Natural killer cell (primary cell): ENCODE results near the gene RASSF4. TPM values are rescaled to one million over a fixed set of nuclear protein-coding genes. Genes with fewer than 3 reads are reported as not detected.

Experiments
- ATAC-seq, 3 donors: fragments of 150-1000 bp in 2 of 3; fragments of 200-7000 bp in 1 of 3; cut with Tn5 transposase; 1 replicate in 1 of 3; 2 replicates in 2 of 3; pipeline ENCODE4 v1.10.0; 2021; ENCODE audit warnings: mild to moderate bottlenecking in 2 of 3, moderate library complexity in 2 of 3
- DNase-seq, 2 donors: peaks; one replicate each; pipeline versions ENCODE4 v3.0.0 to v3.0.0-alpha.2; 2013 to 2021; ENCODE audit warnings: mixed read lengths in 1 of 2
- H3K27ac ChIP-seq: one replicate; pipeline ENCODE4 v1.5.1; 2013; ENCODE audit warnings: mild to moderate bottlenecking, low read length
- H3K27me3 ChIP-seq: one replicate; pipeline ENCODE4 v1.6.1; 2013; ENCODE audit warnings: low read length; ENCODE audit not compliant: control insufficient read depth, insufficient read depth
- H3K36me3 ChIP-seq: one replicate; pipeline ENCODE4 v1.6.1; 2013; ENCODE audit warnings: low read length; ENCODE audit not compliant: control insufficient read depth, insufficient read depth
- H3K4me1 ChIP-seq: one replicate; pipeline ENCODE4 v1.6.1; 2013; ENCODE audit warnings: low read length; ENCODE audit not compliant: control insufficient read depth, insufficient read depth
- H3K4me3 ChIP-seq: one replicate; pipeline ENCODE4 v1.5.1; 2013; ENCODE audit warnings: low read length
- H3K9me3 ChIP-seq: one replicate; pipeline ENCODE4 v1.6.1; 2013; ENCODE audit warnings: low read length; ENCODE audit not compliant: control insufficient read depth, insufficient read depth
- H3K27ac Mint-ChIP-seq, 2 donors: one replicate each; pipeline ENCODE4 v1.8.0; 2022; ENCODE audit warnings: mild to moderate bottlenecking in 2 of 2, mixed read lengths in 2 of 2, moderate library complexity in 1 of 2
- H3K27me3 Mint-ChIP-seq, 2 donors: one replicate each; pipeline ENCODE4 v1.8.0; 2022; ENCODE audit warnings: low read depth in 2 of 2, mixed read lengths in 2 of 2
- H3K36me3 Mint-ChIP-seq: one replicate; pipeline ENCODE4 v1.8.0; 2022; ENCODE audit warnings: mixed read lengths
- H3K4me1 Mint-ChIP-seq, 2 donors: one replicate each; pipeline ENCODE4 v1.8.0; 2022; ENCODE audit warnings: mixed read lengths in 2 of 2
- H3K4me3 Mint-ChIP-seq: one replicate; pipeline ENCODE4 v1.8.0; 2022; ENCODE audit warnings: mild to moderate bottlenecking, moderate library complexity, mixed read lengths
- H3K9me3 Mint-ChIP-seq, 2 donors: one replicate each; pipeline ENCODE4 v1.8.0; 2022; ENCODE audit warnings: mixed read lengths in 2 of 2
- CTCF ChIP-seq: fragments of 200-600 bp; IDR thresholded peaks from one replicate; pipeline ENCODE4 v1.8.0; 2022; ENCODE audit warnings: antibody characterized with exemption
- WGBS: methylation state at CpG from one replicate; pipeline ENCODE4 v1.1.7; 2013; ENCODE audit warnings: missing lambda C conversion rate; ENCODE audit not compliant: insufficient coverage; 5-methylcytosine and 5-hydroxymethylcytosine counted together
- intact Hi-C: fragments of 100-400 bp; cut with micrococcal nuclease; formaldehyde crosslinking; loops from one replicate; pipeline ENCODE4 v1.14.2; 2022
- total RNA-seq, 4 donors: library from RNA; stranded (reverse); fragments of 120-200 nt in 1 of 4; gene quantifications; one replicate each; pipeline versions ENCODE4 v1.2.3 to v1.2.4, GENCODE V29; 2013 to 2022

The RASSF4 gene
- total RNA-seq, 3 donors from 2014 or later (not counting 1 experiment from before 2014, with no cell fraction given), result 99.8 to 116 (median 104) TPM

DNA sequence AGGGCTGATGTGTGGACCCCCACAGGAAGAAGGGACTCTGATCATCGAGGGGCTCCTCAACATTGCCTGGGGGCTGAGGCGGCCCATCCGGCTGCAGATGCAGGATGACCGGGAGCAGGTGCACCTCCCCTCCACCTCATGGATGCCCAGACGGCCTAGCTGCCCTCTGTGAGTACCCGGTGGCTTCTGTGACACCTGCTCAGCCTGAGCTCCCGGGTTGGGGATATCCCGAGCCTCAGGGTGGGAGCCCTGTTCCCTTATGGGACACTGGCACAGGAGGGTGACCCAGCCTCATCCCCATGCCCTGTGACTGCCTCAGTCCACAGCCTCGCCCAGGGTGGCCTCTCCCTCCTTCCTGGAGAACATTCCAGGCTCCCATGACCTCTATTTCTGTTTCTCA lies 22.9 kb downstream of the RASSF4 start:
- no peak overlapping the region for H3K27ac ChIP-seq
- Mint-ChIP-seq H3K27ac (no peak overlapping the region), H3K4me3 (no peak overlapping the region), H3K27me3 (no peaks in the 10 kb centered on the region), H3K36me3 (no peaks in the 10 kb centered on the region), H3K4me1 (peaks cover 6 to 8% of the 10 kb centered on the region in 2 donors), H3K9me3 (no peaks in the 10 kb centered on the region)
- no peak for TF ChIP-seq CTCF
- WGBS, result 90% methylated on average over 9 of the region's 9 CpGs
- no peaks in the 10 kb centered on the region for H3K27me3 ChIP-seq
- H3K36me3 ChIP-seq, result peaks cover 11% of the 10 kb centered on the region
- ATAC-seq (no peak), DNase-seq (no peak)
- H3K4me3 ChIP-seq, result no peak overlapping the region
- intact Hi-C loops, result no loop called here
- H3K9me3 ChIP-seq, result no peaks in the 10 kb centered on the region
- no peaks in the 10 kb centered on the region for H3K4me1 ChIP-seq

DNA sequence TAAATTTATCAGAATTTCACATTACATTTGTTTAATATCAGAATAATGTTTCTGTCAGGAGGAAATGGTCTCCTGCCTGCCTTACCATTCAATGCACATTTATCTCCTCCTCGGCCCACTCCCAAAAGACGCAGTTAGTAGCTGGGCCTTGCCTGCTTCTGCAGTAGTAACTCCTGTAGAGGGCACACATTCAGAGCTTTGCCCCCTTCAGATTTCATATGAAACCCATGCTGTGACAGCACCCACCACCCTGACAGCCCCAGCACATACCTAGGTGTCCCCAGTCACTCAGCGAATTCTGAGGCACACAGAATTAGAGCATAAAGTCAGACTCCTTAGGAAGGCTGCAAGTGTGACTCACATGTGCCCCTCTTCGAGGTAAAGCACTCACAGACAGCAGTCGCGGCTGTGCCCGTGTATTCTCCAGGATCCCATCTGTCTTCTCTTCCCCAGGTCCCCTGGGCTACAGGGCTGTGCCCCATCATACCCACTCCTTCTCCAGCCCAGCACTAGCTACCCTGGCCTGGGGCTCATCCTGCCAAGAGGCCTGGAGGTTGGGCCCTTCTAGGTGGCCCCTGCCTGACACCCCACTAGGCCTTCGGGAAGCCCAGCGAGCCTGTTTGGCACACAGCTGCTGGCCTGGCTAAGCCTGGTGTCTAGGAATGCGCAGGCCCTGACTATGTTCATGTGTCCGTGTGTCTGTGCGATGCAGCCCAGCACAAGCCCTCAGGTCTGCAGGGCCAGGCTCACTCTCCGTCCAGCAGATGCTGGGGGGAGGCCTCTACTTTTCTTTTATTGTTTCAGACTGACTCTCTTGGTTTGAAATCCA lies 23.7 kb downstream of the RASSF4 start:
- no peaks in the 10 kb centered on the region for H3K27me3 Mint-ChIP-seq
- H3K36me3 Mint-ChIP-seq, result no peaks in the 10 kb centered on the region
- no peak for DNase-seq
- intact Hi-C loops, result no loop called here
- H3K27ac Mint-ChIP-seq, result no peak overlapping the region
- no peak overlapping the region for H3K4me3 ChIP-seq
- TF ChIP-seq CTCF, result no peak
- H3K4me1 ChIP-seq, result no peaks in the 10 kb centered on the region
- no peak overlapping the region for H3K4me3 Mint-ChIP-seq
- no peaks in the 10 kb centered on the region for H3K9me3 ChIP-seq
- ATAC-seq, result no peak
- no peak overlapping the region for H3K27ac ChIP-seq
- peaks cover 11% of the 10 kb centered on the region for H3K36me3 ChIP-seq
- H3K27me3 ChIP-seq, result no peaks in the 10 kb centered on the region
- WGBS, result 94% methylated on average over 13 of the region's 13 CpGs
- peaks cover 6 to 8% of the 10 kb centered on the region in 2 donors for H3K4me1 Mint-ChIP-seq
- no peaks in the 10 kb centered on the region for H3K9me3 Mint-ChIP-seq

GRCh38 chr10:44983895-44984278 lies 24.3 kb downstream of the RASSF4 start:
- intact Hi-C loops, result no loop called here
- Mint-ChIP-seq H3K4me1 (peaks cover 6 to 12% of the 10 kb centered on the region in 2 donors), H3K27me3 (no peaks in the 10 kb centered on the region), H3K4me3 (no peak overlapping the region), H3K27ac (no peak overlapping the region), H3K9me3 (no peaks in the 10 kb centered on the region), H3K36me3 (peaks cover 6% of the 10 kb centered on the region)
- DNase-seq (no peak), ATAC-seq (no peak)
- Histone ChIP-seq H3K9me3 (no peaks in the 10 kb centered on the region), H3K4me3 (no peak overlapping the region), H3K27me3 (no peaks in the 10 kb centered on the region), H3K36me3 (peaks cover 11% of the 10 kb centered on the region), H3K4me1 (no peaks in the 10 kb centered on the region), H3K27ac (no peak overlapping the region)
- no peak for TF ChIP-seq CTCF
- WGBS, result 95% methylated on average over 10 of the region's 10 CpGs
